ENCODE measurements around the gene TMEM169. TPM values are rescaled to one million over a fixed set of nuclear protein-coding genes. Genes with fewer than 3 reads are reported as not detected.

The TMEM169 gene
- total and polyA plus RNA-seq, 2 of the 13 experiments (the other 11 are each of a cell fraction or from before 2014, with no cell fraction given), result 1.5 to 4.5 TPM

- TF ChIP-seq RERE (CRISPR knock-in tag; IDR thresholded peaks at IDR 0.05; ENCODE audit: low read depth) (no peak), ZNF280B (CRISPR knock-in tag; IDR thresholded peaks at IDR 0.05; ENCODE audit: borderline replicate concordance) (no peak), HMG20A (CRISPR knock-in tag; IDR thresholded peaks at IDR 0.05; ENCODE audit: borderline replicate concordance) (no peak), ZNF841 (CRISPR knock-in tag; IDR thresholded peaks at IDR 0.05; ENCODE audit: borderline replicate concordance) (no peak)
Observed at GRCh38 chr2:216148983-216149382, 67.3 kb downstream of the TMEM169 start (continued).

- in situ Hi-C loops (cut with HindIII; ENCODE audit: extremely low pct_ligation_motif_present, low pct_unique_long_range_greater_than_20kb) (no loop called here), intact Hi-C loops (cut with micrococcal nuclease; ENCODE audit: unreplicated experiment) (no loop called here)
- BruUV-seq (replicated peaks), result no TSS peak
Observed at GRCh38 chr2:216149741-216150140, 68.0 kb downstream of the TMEM169 start.

More at GRCh38 chr2:216149741-216150140, 68.0 kb downstream of the TMEM169 start:
- TF ChIP-seq POLR2A (IDR thresholded peaks at IDR 0.05; ENCODE audit: insufficient read depth in 1 of 2, low read depth in 2 of 2, low read length in 2 of 2), result 0 out of 4 replicates have a peak, but pooled peaks of 1 of the 2 experiments have one; percentile 21
- TF ChIP-seq ZNF768 (CRISPR knock-in tag; IDR thresholded peaks at IDR 0.05), result no peak
- FAIRE-seq (no peak), DNase-seq (ENCODE audit: low spot score) (no peak), ATAC-seq (no peak)
- POLR2A ChIA-PET, result no interaction called here
- no peak overlapping the region for H3K27ac ChIP-seq (ENCODE audit: extremely low read length, insufficient read depth, low read length)
- H3K4me2 ChIP-seq (ENCODE audit: low read depth, low read length), result no peak overlapping the region
- CTCF ChIA-PET (ENCODE audit: low intra/inter-chr PET ratio, low total read pairs), result no interaction called here
- H3K36me3 ChIP-seq (replicated peaks in 1 of 2; ENCODE audit: control insufficient read depth in 1 of 2, insufficient read depth in 2 of 2, low read length in 2 of 2), result peaks cover 39 to 96% of the 10 kb centered on the region in 2 experiments
- no peaks in the 10 kb centered on the region for H4K20me1 ChIP-seq (ENCODE audit: insufficient read depth, low read length)
- no peak overlapping the region for H3K4me3 ChIP-seq (replicated peaks in 1 of 3; ENCODE audit: insufficient read depth in 1 of 3, low read depth in 2 of 3, low read length in 3 of 3)
- H3K4me1 ChIP-seq (ENCODE audit: insufficient read depth, low read length), result no peaks in the 10 kb centered on the region
- no peak overlapping the region for H2AFZ ChIP-seq (ENCODE audit: low read length)
- no peaks in the 10 kb centered on the region for H3K9me3 ChIP-seq (ENCODE audit: low read length)
- no peaks in the 10 kb centered on the region for H3K79me2 ChIP-seq (ENCODE audit: insufficient read depth, low read length)
- no peak overlapping the region for H3K9ac ChIP-seq (ENCODE audit: insufficient read depth, low read depth, low read length)
- H3K27me3 ChIP-seq (ENCODE audit: control insufficient read depth in 1 of 2, insufficient read depth in 2 of 2, low read length in 2 of 2), result no peaks in the 10 kb centered on the region
- WGBS (ENCODE audit: low lambda C conversion rate), result 95% methylated on average over 5 of the region's 5 CpGs
